ENCODE results near the gene DDIT4. TPM values are rescaled to one million over a fixed set of nuclear protein-coding genes. Genes with fewer than 3 reads are reported as not detected.

Gene DDIT4
- total and polyA plus RNA-seq, 9 of the 15 experiments (the other 6 are each of a cell fraction or from before 2014, with no cell fraction given), result 8.2 to 675 (median 159) TPM

DNA sequence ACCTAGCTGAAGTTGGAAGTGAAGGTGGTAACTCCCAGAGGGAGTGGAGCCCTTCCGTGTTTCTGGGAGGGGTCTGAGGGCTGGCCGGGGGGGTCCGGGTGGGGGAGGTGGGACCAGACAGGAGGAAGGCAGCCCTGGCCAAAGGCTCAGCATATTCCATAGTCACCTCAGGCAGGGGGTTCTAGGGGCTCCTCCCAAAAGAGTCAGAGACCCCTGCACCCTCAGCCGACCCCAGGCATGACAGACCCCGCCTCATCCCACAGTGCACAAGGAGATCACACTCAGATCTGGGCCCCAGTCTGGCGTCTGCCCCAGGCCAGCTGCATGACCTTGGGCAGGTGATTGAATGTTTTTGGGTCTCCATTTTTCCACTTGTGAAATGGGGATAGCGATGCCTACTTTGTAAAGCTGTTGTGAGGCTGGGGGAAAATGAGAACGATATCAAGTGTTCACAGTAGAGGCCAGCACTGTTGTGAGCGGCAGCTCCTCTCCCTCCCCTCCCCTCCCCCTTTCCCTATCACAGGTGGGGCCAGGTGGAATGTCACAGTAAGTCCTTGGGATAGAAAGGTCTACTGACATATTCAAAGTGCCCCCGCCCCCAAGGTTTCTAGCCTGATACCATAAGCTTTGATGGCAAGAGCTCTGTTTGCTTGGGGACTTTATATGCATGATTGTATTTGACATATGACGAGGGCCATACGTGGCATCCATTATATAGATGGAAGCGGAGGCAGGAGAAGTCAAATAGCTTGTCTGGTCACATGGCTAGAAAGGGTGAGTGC, 47.7 kb downstream of the DDIT4 start (continued):
- TF ChIP-seq, protein P1, sequence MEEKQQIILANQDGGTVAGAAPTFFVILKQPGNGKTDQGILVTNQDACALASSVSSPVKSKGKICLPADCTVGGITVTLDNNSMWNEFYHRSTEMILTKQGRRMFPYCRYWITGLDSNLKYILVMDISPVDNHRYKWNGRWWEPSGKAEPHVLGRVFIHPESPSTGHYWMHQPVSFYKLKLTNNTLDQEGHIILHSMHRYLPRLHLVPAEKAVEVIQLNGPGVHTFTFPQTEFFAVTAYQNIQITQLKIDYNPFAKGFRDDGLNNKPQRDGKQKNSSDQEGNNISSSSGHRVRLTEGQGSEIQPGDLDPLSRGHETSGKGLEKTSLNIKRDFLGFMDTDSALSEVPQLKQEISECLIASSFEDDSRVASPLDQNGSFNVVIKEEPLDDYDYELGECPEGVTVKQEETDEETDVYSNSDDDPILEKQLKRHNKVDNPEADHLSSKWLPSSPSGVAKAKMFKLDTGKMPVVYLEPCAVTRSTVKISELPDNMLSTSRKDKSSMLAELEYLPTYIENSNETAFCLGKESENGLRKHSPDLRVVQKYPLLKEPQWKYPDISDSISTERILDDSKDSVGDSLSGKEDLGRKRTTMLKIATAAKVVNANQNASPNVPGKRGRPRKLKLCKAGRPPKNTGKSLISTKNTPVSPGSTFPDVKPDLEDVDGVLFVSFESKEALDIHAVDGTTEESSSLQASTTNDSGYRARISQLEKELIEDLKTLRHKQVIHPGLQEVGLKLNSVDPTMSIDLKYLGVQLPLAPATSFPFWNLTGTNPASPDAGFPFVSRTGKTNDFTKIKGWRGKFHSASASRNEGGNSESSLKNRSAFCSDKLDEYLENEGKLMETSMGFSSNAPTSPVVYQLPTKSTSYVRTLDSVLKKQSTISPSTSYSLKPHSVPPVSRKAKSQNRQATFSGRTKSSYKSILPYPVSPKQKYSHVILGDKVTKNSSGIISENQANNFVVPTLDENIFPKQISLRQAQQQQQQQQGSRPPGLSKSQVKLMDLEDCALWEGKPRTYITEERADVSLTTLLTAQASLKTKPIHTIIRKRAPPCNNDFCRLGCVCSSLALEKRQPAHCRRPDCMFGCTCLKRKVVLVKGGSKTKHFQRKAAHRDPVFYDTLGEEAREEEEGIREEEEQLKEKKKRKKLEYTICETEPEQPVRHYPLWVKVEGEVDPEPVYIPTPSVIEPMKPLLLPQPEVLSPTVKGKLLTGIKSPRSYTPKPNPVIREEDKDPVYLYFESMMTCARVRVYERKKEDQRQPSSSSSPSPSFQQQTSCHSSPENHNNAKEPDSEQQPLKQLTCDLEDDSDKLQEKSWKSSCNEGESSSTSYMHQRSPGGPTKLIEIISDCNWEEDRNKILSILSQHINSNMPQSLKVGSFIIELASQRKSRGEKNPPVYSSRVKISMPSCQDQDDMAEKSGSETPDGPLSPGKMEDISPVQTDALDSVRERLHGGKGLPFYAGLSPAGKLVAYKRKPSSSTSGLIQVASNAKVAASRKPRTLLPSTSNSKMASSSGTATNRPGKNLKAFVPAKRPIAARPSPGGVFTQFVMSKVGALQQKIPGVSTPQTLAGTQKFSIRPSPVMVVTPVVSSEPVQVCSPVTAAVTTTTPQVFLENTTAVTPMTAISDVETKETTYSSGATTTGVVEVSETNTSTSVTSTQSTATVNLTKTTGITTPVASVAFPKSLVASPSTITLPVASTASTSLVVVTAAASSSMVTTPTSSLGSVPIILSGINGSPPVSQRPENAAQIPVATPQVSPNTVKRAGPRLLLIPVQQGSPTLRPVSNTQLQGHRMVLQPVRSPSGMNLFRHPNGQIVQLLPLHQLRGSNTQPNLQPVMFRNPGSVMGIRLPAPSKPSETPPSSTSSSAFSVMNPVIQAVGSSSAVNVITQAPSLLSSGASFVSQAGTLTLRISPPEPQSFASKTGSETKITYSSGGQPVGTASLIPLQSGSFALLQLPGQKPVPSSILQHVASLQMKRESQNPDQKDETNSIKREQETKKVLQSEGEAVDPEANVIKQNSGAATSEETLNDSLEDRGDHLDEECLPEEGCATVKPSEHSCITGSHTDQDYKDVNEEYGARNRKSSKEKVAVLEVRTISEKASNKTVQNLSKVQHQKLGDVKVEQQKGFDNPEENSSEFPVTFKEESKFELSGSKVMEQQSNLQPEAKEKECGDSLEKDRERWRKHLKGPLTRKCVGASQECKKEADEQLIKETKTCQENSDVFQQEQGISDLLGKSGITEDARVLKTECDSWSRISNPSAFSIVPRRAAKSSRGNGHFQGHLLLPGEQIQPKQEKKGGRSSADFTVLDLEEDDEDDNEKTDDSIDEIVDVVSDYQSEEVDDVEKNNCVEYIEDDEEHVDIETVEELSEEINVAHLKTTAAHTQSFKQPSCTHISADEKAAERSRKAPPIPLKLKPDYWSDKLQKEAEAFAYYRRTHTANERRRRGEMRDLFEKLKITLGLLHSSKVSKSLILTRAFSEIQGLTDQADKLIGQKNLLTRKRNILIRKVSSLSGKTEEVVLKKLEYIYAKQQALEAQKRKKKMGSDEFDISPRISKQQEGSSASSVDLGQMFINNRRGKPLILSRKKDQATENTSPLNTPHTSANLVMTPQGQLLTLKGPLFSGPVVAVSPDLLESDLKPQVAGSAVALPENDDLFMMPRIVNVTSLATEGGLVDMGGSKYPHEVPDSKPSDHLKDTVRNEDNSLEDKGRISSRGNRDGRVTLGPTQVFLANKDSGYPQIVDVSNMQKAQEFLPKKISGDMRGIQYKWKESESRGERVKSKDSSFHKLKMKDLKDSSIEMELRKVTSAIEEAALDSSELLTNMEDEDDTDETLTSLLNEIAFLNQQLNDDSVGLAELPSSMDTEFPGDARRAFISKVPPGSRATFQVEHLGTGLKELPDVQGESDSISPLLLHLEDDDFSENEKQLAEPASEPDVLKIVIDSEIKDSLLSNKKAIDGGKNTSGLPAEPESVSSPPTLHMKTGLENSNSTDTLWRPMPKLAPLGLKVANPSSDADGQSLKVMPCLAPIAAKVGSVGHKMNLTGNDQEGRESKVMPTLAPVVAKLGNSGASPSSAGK (IDR thresholded peaks at IDR 0.05), result no peak
- TF ChIP-seq ZSCAN32 (CRISPR knock-in tag; IDR thresholded peaks at IDR 0.05) (no peak; the same call in 1 of the 2 replicates), RBFOX2 (IDR thresholded peaks at IDR 0.05; ENCODE audit: low read depth, low read length) (peak; percentile 74), ZNF766 (CRISPR knock-in tag; conservative IDR thresholded peaks at IDR 0.05) (peak; percentile 81; the same call in 1 of the 2 replicates), ZNF780A (CRISPR knock-in tag; IDR thresholded peaks at IDR 0.05) (no peak), ARID1B (IDR thresholded peaks at IDR 0.05) (no peak), RBM25 (IDR thresholded peaks at IDR 0.05; ENCODE audit: low read depth, low read length, severe bottlenecking) (peak; percentile 36)
- TF ChIP-seq, protein P2, sequence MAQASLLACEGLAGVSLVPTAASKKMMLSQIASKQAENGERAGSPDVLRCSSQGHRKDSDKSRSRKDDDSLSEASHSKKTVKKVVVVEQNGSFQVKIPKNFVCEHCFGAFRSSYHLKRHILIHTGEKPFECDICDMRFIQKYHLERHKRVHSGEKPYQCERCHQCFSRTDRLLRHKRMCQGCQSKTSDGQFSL (CRISPR knock-in tag; IDR thresholded peaks at IDR 0.05), result 0 out of 2 replicates have a peak, but pooled peaks have one; percentile 16
- TF ChIP-seq, protein P2 (tag; IDR thresholded peaks at IDR 0.05), result peak; percentile 61 to 72; a peak in 3 of 4 replicates
- TF ChIP-seq, protein P3, sequence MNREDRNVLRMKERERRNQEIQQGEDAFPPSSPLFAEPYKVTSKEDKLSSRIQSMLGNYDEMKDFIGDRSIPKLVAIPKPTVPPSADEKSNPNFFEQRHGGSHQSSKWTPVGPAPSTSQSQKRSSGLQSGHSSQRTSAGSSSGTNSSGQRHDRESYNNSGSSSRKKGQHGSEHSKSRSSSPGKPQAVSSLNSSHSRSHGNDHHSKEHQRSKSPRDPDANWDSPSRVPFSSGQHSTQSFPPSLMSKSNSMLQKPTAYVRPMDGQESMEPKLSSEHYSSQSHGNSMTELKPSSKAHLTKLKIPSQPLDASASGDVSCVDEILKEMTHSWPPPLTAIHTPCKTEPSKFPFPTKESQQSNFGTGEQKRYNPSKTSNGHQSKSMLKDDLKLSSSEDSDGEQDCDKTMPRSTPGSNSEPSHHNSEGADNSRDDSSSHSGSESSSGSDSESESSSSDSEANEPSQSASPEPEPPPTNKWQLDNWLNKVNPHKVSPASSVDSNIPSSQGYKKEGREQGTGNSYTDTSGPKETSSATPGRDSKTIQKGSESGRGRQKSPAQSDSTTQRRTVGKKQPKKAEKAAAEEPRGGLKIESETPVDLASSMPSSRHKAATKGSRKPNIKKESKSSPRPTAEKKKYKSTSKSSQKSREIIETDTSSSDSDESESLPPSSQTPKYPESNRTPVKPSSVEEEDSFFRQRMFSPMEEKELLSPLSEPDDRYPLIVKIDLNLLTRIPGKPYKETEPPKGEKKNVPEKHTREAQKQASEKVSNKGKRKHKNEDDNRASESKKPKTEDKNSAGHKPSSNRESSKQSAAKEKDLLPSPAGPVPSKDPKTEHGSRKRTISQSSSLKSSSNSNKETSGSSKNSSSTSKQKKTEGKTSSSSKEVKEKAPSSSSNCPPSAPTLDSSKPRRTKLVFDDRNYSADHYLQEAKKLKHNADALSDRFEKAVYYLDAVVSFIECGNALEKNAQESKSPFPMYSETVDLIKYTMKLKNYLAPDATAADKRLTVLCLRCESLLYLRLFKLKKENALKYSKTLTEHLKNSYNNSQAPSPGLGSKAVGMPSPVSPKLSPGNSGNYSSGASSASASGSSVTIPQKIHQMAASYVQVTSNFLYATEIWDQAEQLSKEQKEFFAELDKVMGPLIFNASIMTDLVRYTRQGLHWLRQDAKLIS (CRISPR knock-in tag; IDR thresholded peaks at IDR 0.05), result peak; percentile 79; the same call in 1 of the 2 replicates
